H9 (cell line): ENCODE data around the gene BDH1. TPM values are rescaled to one million over a fixed set of nuclear protein-coding genes. Genes with fewer than 3 reads are reported as not detected.

Source experiments
- DNase-seq: peaks from one replicate; pipeline ENCODE4 v3.0.0-alpha.2; 2017
- H2AFZ ChIP-seq: one replicate; pipeline ENCODE4 v1.6.1; 2013; ENCODE audit warnings: mild to moderate bottlenecking, low read length, control low read depth, moderate library complexity
- H2AK5ac ChIP-seq: 2 replicates; pipeline ENCODE4 v1.6.1; 2013; ENCODE audit warnings: low read length, control low read depth, mixed read lengths; ENCODE audit not compliant: insufficient read length
- H2BK120ac ChIP-seq: one replicate; pipeline ENCODE4 v1.6.1; 2013; ENCODE audit warnings: low read depth, mild to moderate bottlenecking, low read length, control low read depth, inconsistent platforms; ENCODE audit not compliant: poor library complexity, severe bottlenecking
- H2BK12ac ChIP-seq: 2 replicates; pipeline ENCODE4 v1.6.1; 2013; ENCODE audit warnings: low read length, control low read depth, mixed read lengths, low read depth; ENCODE audit not compliant: insufficient read length
- H2BK15ac ChIP-seq: 2 replicates; pipeline ENCODE4 v1.6.1; 2013; ENCODE audit warnings: low read depth, low read length, control low read depth
- H2BK20ac ChIP-seq: one replicate; pipeline ENCODE4 v1.6.1; 2013; ENCODE audit warnings: low read depth, mild to moderate bottlenecking, low read length, control low read depth, inconsistent platforms; ENCODE audit not compliant: poor library complexity, severe bottlenecking
- H2BK5ac ChIP-seq: 2 replicates; pipeline ENCODE4 v1.6.1; 2013; ENCODE audit warnings: low read length, control low read depth, mixed read lengths; ENCODE audit not compliant: insufficient read length
- H3K14ac ChIP-seq: 2 replicates; pipeline ENCODE4 v1.6.1; 2013; ENCODE audit warnings: low read length, control low read depth; ENCODE audit not compliant: insufficient read depth
- H3K18ac ChIP-seq: 2 replicates; pipeline ENCODE4 v1.6.1; 2013; ENCODE audit warnings: low read depth, mild to moderate bottlenecking, mixed read lengths, low read length, control low read depth; ENCODE audit not compliant: insufficient read length
- H3K23ac ChIP-seq: 2 replicates; pipeline ENCODE4 v1.6.1; 2013; ENCODE audit warnings: low read length, control low read depth, mixed read lengths, low read depth; ENCODE audit not compliant: insufficient read length
- H3K23me2 ChIP-seq: 2 replicates; pipeline ENCODE4 v1.6.1; 2013; ENCODE audit warnings: low read depth, mild to moderate bottlenecking, mixed read lengths, low read length, control low read depth; ENCODE audit not compliant: insufficient read length, poor library complexity, severe bottlenecking
- H3K27ac ChIP-seq: 2 replicates; pipeline ENCODE4 v1.5.1; 2013; ENCODE audit warnings: low read length, control low read depth, mixed read lengths, low read depth; ENCODE audit not compliant: insufficient read length
- H3K27me3 ChIP-seq: 2 replicates; pipeline ENCODE4 v1.6.1; 2013; ENCODE audit warnings: low read length, control low read depth, inconsistent platforms; ENCODE audit not compliant: insufficient read depth
- H3K4ac ChIP-seq: 2 replicates; pipeline ENCODE4 v1.6.1; 2013; ENCODE audit warnings: low read depth, mild to moderate bottlenecking, control low read depth, inconsistent platforms, low read length, moderate library complexity
- H3K4me1 ChIP-seq: 2 replicates; pipeline ENCODE4 v1.6.1; 2013; ENCODE audit warnings: low read length, control low read depth, inconsistent platforms; ENCODE audit not compliant: insufficient read depth
- H3K4me2 ChIP-seq: 2 replicates; pipeline ENCODE4 v1.6.1; 2013; ENCODE audit warnings: low read length, control low read depth, mixed read lengths; ENCODE audit not compliant: insufficient read length, insufficient read depth
- H3K56ac ChIP-seq: 2 replicates; pipeline ENCODE4 v1.6.1; 2013; ENCODE audit warnings: low read depth, mild to moderate bottlenecking, mixed read lengths, low read length, control low read depth; ENCODE audit not compliant: insufficient read length
- H3K79me1 ChIP-seq: 2 replicates; pipeline ENCODE4 v1.6.1; 2013; ENCODE audit warnings: low read depth, mild to moderate bottlenecking, moderate library complexity, low read length, control low read depth, inconsistent platforms; ENCODE audit not compliant: insufficient read depth, poor library complexity, severe bottlenecking
- H3K79me2 ChIP-seq: 2 replicates; pipeline ENCODE4 v1.6.1; 2013; ENCODE audit warnings: low read length, control low read depth, inconsistent platforms; ENCODE audit not compliant: insufficient read depth
- H3K9ac ChIP-seq: 2 replicates; pipeline ENCODE4 v1.6.1; 2013; ENCODE audit warnings: low read length, control low read depth, mixed read lengths; ENCODE audit not compliant: insufficient read length; ENCODE audit errors: extremely low read depth
- H3K9me3 ChIP-seq: one replicate; pipeline ENCODE4 v1.6.1; 2013; ENCODE audit warnings: low read depth, low read length, inconsistent platforms; ENCODE audit not compliant: control insufficient read depth
- H3T11ph ChIP-seq: one replicate; pipeline ENCODE4 v1.6.1; 2013; ENCODE audit warnings: mild to moderate bottlenecking, low read length, control low read depth, inconsistent platforms
- H4K20me1 ChIP-seq: one replicate; pipeline ENCODE4 v1.6.1; 2013; ENCODE audit not compliant: control insufficient read depth, insufficient read length, insufficient read depth
- H4K5ac ChIP-seq: 2 replicates; pipeline ENCODE4 v1.6.1; 2013; ENCODE audit warnings: low read depth, mild to moderate bottlenecking, mixed read lengths, low read length, control low read depth; ENCODE audit not compliant: insufficient read length
- H4K8ac ChIP-seq: replicated peaks from 2 replicates; pipeline ENCODE4 v1.6.1; 2013; ENCODE audit warnings: low read length, control low read depth, mixed read lengths, low read depth; ENCODE audit not compliant: insufficient read length
- H4K91ac ChIP-seq: 2 replicates; pipeline ENCODE4 v1.6.1; 2013; ENCODE audit warnings: low read depth, mild to moderate bottlenecking, moderate library complexity, mixed read lengths, low read length, control low read depth; ENCODE audit not compliant: insufficient read length
- H3K27ac Mint-ChIP-seq, 3 experiments: 2 replicates in 2 of 3; 3 replicates in 1 of 3; pipeline ENCODE4 v1.8.0; 2020 to 2021; ENCODE audit warnings: mixed read lengths in 3 of 3, mild to moderate bottlenecking in 1 of 3, moderate library complexity in 1 of 3
- H3K27me3 Mint-ChIP-seq: 2 replicates; pipeline ENCODE4 v1.8.0; 2021; ENCODE audit warnings: low read depth, mild to moderate bottlenecking, moderate library complexity, mixed read lengths
- H3K36me3 Mint-ChIP-seq, 3 experiments: 2 replicates in 2 of 3; 3 replicates in 1 of 3; pipeline ENCODE4 v1.8.0; 2020 to 2021; ENCODE audit warnings: low read depth in 3 of 3, mixed read lengths in 3 of 3; ENCODE audit not compliant: insufficient read depth in 1 of 3
- H3K4me1 Mint-ChIP-seq, 2 experiments: 2 replicates each; pipeline ENCODE4 v1.8.0; 2020; ENCODE audit warnings: mixed read lengths in 2 of 2
- H3K4me3 Mint-ChIP-seq, 2 experiments: 2 replicates in 1 of 2; 3 replicates in 1 of 2; pipeline ENCODE4 v1.8.0; 2020 to 2021; ENCODE audit warnings: mild to moderate bottlenecking in 2 of 2, mixed read lengths in 2 of 2, moderate library complexity in 1 of 2
- H3K9me3 Mint-ChIP-seq, 2 experiments: 2 replicates in 1 of 2; 3 replicates in 1 of 2; pipeline ENCODE4 v1.8.0; 2020; ENCODE audit warnings: mild to moderate bottlenecking in 2 of 2, mixed read lengths in 2 of 2, moderate library complexity in 1 of 2
- CTCF ChIP-seq: fragments of 200-600 bp; sonication (generic); conservative IDR thresholded peaks from 3 replicates; pipeline ENCODE4 v1.8.0; 2021; ENCODE audit warnings: antibody characterized with exemption, mild to moderate bottlenecking
- WGBS: extraction: QIAGEN DNeasy Blood & Tissue Kit; methylation state at CpG from one replicate; pipeline ENCODE4 v1.1.7; 2013; ENCODE audit warnings: missing lambda C conversion rate, low lambda C conversion rate, mixed read lengths; ENCODE audit not compliant: insufficient read length; ENCODE audit errors: extremely low coverage; 5-methylcytosine and 5-hydroxymethylcytosine counted together
- total RNA-seq: library from RNA; stranded (reverse); gene quantifications from 2 replicates; pipeline ENCODE4 v1.2.1, GENCODE V29; 2021

Gene BDH1
- total RNA-seq, 1 experiment from 2014 or later, result 23.8 TPM

- Histone ChIP-seq H2AK5ac (no peak overlapping the region), H2BK12ac (no peak overlapping the region), H3K4me2 (no peak overlapping the region), H4K8ac (no peak overlapping the region), H3K27me3 (no peaks in the 10 kb centered on the region), H3K79me2 (no peaks in the 10 kb centered on the region), H2BK120ac (no peak overlapping the region), H3K4me1 (no peaks in the 10 kb centered on the region), H4K5ac (no peak overlapping the region), H3K9me3 (no peaks in the 10 kb centered on the region), H3K27ac (no peak overlapping the region), H3K79me1 (no peaks in the 10 kb centered on the region), H3K14ac (no peak overlapping the region), H3T11ph (no peak overlapping the region), H2BK15ac (no peak overlapping the region), H3K9ac (no peak overlapping the region), H3K23me2 (no peaks in the 10 kb centered on the region), H2BK5ac (no peak overlapping the region), H3K23ac (no peak overlapping the region), H2AFZ (no peak overlapping the region), H2BK20ac (no peak overlapping the region), H4K91ac (no peak overlapping the region), H4K20me1 (no peaks in the 10 kb centered on the region), H3K56ac (no peak overlapping the region), H3K18ac (no peak overlapping the region), H3K4ac (no peak overlapping the region)
- Mint-ChIP-seq H3K9me3 (no peaks in the 10 kb centered on the region), H3K36me3 (no peaks in the 10 kb centered on the region), H3K4me1 (peaks cover 17 to 21% of the 10 kb centered on the region in 2 experiments), H3K4me3 (no peak overlapping the region), H3K27me3 (peaks cover 8% of the 10 kb centered on the region; the same call in 1 of the 2 replicates), H3K27ac (no peak overlapping the region)
- WGBS, result no CpG with 5 or more reads among the region's 7 CpGs
- TF ChIP-seq CTCF, result no peak
- DNase-seq, result no peak
Measured at GRCh38 chr3:197491478-197491877, 64.3 kb downstream of the BDH1 start.
